Astrocyte of the hippocampus (primary cell): ENCODE data around the gene CYP2J2.
A peak's percentile ranks its signal among the peaks of the same experiment; 100 is the strongest.
"Not testable (repeated sequence)": the region's sequence is repeated elsewhere in the genome, so short reads cannot be mapped to it uniquely, and the experiment has no call there.

Experiments used
- DNase-seq: peaks from one replicate; pipeline ENCODE4 v3.0.0; 2011; ENCODE audit warnings: low read depth, low spot score

The CYP2J2 gene

DNA sequence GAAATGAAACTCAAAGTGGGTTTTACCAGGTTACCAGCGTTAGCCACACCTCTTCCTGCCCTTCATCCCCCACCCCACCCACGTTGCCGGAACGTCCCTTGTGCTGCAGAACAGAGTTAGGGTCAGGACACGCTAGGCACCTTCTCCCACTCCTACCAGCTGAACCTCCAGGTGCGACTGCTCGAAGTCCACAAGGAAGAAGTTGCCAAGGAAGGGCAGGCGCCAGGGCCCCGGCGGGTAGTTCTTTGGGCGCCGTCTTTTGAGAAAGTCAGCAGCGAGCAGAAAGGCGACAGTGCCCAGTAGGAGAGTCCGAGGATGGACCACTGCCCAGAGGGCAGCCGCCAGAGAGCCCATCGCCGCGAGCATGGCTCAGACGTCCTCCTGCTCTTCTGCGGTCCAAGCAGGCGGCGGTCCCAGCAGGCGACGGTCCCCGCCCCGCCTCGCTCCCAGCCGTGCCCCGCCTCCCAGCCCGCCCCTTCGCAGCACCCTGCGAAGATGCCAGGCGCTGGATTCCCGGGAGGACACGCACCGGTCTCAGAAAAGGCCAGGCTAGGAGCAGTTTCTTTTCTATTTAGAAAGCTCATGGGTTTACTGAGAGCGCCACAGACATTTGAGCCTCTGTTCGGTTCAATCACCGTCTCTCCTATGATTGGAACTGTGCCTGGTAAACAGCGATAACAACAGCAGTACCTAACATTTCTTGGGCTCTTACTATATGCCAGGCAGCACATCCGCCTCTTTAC lies at the start of gene CYP2J2:
CYP2J2 (minus strand) TSS at position 393 of the 743 bp plus-strand sequence; CDS start at position 366, 27 bp downstream.
- DNase-seq, result peak; percentile 72

DNA sequence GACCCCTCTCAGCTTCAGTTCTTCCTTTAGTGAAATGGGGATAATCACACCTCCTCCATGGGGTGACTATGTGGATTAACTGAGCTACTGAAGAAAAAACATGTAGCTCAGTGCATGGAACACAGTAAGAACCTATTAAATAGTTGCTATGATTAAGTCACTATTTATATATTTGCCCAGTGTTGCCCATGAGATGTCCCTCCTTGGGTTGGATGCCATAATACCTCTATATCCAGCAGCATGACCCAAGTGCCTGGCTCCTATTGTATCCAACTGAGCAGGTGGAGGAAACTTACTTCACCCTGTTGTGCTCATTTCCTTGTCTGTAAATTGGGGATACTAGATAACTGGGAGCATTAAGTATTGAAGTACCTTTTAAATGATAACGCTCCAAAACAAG lies 47.1 kb upstream of the CYP2J2 start:
- DNase-seq, result no peak

DNA sequence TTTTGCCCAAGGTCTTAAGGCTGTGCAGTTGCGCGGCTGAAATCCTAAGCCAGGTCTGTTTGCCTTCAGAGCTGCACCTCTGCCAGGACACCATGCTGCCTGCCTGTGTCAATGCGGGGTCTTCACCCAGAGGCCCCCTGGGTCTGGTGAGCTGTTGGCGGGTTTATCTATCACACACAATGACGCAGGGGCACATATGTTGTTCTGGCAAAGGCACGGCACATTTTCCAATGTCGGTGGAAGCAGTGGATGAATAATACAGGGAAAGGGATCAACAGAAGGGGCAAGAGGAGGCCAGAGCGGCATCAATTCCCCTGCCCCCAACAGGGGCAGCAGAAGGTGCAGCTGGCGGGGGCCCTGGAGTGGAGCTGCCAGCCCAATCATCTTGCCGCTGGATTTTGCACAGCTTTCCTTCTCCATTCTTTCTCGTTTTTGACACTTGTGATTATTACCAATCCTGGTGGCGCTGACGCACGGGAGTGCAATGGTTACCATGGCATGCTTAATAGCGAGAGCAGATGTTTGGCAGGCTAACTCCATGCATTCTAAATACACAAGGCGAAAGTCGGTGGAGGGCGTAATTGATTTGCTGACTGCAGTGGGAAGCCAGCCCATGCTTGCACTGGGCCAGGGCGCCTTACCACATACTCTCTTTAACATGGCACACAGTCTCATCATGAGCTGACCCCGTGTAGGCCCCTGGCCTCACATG lies 45.8 kb upstream of the CYP2J2 start:
- peak; percentile 37 for DNase-seq

GRCh38 chr1:59971464-59971911 lies 44.9 kb upstream of the CYP2J2 start:
- peak; percentile 90 for DNase-seq

DNA sequence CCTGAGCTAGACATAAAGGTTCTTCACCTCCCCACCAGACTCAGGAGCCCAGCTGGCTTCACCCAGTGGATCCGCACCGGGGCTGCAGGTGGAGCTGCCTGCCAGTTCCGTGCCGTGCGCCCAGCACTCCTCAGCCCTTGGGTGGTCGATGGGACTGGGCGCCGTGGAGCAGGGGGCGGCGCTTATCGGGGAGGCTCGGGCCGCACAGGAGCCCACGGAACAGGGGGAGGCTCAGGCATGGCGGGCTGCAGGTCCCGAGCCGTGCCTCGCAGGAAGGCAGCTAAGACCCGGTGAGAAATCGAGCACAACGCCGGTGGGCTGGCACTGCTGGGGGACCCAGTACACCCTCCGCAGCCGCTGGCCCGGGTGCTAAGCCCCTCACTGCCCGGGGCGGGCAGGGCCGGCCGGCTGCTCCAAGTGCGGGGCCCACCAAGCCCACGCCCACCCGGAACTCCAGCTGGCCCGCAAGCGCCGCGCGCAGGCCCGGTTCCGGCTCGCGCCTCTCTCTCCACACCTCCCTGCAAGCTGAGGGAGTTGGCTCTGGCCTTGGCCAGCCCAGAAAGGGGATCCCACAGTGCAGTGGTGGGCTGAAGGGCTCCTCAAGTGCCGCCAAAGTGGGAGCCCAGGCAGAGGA lies 43.1 kb upstream of the CYP2J2 start:
- not testable (repeated sequence) for DNase-seq

- not testable (repeated sequence) for DNase-seq
Measured at GRCh38 chr1:59968746-59969145, 42.2 kb upstream of the CYP2J2 start.

DNA sequence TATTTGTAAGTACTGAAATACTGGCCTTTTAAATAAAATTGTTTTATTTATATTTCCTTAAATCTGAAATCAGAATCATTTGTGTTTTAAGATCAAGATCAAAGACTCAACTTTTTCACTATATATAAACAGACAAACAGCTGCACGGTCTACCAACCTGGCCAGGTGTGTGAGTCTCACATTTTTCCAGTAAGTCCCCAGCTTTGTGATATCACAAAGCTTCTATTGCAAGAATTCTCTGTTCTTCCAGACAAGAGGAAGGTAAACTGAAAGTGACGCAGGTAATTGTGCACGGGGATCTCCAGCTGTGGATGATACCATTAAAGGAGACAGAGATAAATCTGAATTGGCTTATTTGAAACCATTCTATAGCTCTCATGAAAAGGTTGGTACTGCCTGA lies 41.2 kb upstream of the CYP2J2 start:
- no peak for DNase-seq

GRCh38 chr1:59967141-59967697 lies 40.6 kb upstream of the CYP2J2 start:
- DNase-seq, result peak; percentile 67

GRCh38 chr1:59952065-59952464 lies 25.5 kb upstream of the CYP2J2 start:
- DNase-seq, result no peak

DNA sequence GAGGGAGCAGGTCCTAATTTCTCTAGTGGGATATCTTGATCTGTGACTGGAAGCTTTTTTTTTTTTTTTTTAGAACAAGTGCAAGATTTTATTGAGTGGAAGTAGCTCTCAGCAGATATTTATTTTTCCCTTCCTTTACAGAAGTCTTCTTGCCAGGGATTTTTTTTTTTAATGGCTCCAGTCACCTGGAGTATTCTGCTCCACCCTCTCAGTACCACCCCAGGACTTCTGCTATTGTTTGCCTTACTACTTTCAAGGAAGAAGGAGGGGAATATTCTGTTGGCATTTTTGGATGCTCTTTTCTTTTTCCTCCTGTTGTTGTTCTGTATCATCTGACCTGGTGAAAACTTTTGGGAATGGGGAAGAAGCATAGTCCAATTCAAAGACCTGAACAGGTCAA lies 23.1 kb upstream of the CYP2J2 start:
- DNase-seq, result no peak

DNA sequence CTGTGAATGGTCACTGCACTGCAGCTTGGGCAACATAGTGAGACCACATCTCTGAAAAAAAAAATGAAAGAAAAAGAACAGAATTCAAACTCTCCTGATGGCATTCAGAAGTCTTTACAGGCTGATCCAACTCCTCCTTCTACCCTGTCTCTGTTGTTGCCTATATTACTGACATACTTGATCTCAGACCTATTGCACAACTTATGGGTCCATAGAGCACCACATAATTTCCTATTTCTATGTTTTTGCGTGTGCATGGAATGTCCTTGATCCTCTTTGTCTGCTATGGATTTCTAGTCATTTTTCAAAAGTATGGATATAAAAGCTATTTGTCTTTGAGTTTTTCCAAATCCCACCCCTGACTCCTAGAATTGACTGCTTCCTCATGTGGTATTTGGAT lies 22.4 kb upstream of the CYP2J2 start:
- no peak for DNase-seq

DNA sequence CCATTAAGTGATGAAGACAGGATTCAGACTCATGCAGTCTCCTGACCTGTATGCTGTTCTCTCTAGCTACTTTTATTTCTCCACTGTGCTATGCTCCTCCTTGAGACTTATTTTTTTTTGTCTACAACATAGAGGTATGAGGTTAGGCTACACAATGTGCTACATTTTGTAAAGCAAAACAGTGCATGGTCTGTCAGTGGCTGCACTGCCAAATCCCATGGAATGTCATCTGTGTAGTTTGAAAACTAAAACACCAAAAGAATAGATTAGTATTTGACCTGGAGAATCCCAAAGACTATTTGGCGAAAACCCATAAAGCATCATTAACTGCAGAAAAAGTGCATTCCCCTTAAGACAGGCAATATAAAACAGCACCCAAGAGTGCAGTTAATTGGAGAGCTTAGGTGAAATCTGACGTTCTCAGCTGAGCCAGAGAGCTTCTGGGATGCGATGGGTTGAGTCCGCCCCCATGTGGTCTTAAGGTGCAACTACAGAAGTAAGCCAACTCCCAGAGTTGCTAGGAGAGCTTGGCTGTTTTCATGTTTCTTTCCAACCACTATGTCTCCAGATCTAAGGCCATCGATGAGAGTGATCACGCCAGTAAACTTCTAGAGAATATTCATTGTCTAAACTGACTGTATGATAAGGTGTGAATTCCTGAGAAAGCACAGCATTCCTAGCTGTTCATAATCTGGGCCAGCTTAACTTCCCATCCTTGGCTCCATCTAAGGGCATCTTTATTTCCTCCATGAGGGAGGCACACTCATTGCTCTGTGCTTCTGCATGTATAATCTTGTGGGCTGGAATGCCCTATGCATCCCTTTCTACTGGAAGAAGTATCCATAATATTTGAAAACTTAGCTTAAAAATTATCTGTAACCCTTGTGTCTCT lies 20.7 kb upstream of the CYP2J2 start:
- peak; percentile 81 for DNase-seq

DNA sequence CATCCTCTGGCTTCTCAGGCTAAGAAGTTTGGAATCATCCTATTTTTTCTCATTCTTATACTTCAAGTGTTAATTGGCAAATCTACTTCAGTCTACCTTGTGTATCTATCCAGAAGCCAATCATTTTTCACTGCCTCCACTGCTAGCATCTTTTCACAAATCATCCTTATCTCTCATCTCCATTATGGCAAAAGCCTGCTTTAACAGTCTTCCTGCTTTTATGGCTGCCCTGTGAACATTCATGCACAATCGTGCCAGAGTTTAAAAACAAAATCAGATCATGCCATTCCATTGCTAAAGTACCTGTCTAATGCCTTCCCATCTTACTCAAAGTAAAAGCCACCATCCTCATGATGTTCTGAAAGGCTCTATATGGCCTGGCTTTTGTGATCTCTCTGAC lies 19.2 kb upstream of the CYP2J2 start:
- DNase-seq, result no peak

GRCh38 chr1:59939393-59939792 lies 12.8 kb upstream of the CYP2J2 start:
- DNase-seq, result no peak

DNA sequence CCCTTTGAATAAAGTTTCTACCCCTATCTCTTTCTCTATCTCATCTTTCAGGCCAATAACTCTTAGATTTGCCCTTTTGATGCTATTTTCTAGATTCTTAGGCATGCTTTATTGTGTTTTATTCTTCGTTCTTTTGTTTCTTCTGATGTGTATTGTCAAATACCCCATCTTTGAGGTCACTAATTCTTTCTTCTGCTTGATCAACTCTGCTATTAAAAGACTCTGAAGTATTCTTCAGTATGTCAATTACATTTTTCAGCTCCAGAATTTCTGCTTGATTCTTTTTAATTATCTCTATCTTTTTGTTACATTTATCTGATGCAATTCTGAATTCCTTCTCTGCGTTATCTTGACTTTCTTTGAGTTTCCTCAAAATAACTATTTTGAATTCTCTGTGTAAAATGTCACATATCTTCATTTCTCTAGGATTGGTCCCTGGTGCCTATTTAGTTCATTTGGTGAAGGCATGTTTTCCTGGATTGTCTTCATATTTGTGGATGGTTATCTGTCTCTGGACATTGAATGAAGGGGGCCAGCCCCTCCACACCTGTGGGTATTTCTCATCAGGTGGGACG lies 11.2 kb upstream of the CYP2J2 start:
- DNase-seq, result no peak

DNA sequence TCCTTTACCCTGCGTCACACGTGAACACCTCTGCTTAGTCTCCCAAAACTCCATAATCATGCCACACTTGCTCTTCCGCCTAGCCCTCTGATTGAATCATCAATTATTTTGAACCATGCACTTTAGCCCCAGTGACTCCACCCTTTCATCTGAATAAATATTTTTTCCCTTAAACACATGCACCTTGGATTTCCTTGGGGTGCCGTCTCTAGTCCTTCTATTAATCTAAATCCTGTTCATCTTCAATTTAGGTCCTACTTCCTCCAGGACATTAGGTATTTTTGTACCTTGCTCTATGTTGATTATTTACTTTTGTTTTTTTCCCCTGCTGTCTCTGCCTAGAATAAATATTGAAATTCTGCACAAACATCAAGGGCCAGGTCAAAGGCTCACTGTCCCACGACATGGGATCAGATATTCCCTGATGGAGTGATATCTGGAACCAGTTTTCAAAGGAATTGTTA lies 9.8 kb upstream of the CYP2J2 start:
- DNase-seq, result no peak

DNA sequence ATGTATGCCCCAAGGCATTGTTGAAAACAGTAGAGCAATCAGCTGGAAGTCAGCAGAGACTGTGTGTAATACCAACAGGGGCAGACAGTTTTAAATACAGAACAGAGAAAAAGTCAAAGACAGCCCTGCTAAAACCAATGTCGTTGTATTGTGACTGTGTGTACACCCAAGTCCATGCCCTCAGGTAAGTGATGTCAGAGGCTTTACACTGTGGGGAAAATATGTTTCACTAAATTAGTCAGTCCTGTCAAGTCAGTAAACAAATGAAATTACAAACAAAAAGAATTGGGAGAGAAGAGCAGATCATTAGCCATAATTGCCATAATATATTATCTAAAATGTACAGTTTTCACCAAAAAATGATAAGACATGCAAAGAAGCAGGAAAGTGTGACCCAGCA lies 2.4 kb upstream of the CYP2J2 start:
- no peak for DNase-seq

- no peak for DNase-seq
Measured at GRCh38 chr1:59927213-59927612, 640 bp upstream of the CYP2J2 start.

- no peak for DNase-seq
Measured at GRCh38 chr1:59924653-59925052, 1.9 kb downstream of the CYP2J2 start.

DNA sequence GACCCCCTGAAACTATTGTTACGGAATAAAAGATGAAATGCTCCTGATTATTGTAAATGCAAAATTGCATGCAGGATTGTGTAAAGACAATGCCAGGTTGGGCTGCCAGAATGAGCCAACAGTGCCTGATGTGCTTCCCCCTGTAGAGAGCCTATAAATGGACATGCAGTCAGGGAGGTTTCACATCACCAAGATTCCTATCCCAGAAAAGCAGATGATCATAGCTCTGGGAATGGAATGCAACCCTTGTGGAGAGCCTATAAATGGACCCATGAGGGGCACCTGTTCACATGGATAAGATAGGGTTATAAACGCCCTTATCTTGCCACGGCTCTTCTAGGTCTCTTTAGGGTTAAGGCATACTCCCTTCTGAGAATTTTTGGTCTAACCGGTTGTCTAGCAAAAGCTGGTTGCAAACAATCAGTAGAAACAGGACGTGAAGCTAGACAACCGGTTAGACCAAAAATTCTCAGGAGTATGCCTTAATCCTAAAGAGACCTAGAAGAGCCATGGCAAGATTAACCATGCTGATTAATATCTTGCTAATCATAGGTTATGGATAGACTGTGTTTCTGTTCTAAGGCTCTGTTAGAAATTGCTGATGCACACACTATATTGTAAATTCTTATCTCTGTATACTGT lies 5.2 kb downstream of the CYP2J2 start:
- not testable (repeated sequence) for DNase-seq
